ENCODE results near the gene CACNB4.
"Not testable (repeated sequence)": the region's sequence is repeated elsewhere in the genome, so short reads cannot be mapped to it uniquely, and the experiment has no call there.

The CACNB4 gene

DNA sequence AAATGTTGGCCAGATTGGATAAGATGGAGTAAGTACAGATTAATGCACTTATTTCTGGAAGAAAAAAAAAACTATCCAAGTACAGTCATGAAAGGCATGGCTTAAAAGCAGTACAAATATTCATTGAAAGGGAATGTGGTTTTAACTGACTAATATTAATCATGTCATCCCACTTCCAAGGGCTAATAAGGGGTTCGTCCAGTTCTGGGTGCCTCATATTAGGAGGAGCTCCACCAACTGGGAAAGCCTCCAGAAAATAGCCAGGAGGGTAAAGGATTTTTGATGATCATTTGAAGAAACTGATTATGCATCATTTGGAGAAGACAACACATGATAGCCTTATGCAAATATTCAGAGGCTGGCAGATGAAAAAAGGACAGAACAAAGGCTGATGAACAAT is 155.4 kb downstream of the CACNB4 start:
- no peak for DNase-seq (ENCODE audit: low read depth in 2 of 2)

DNA sequence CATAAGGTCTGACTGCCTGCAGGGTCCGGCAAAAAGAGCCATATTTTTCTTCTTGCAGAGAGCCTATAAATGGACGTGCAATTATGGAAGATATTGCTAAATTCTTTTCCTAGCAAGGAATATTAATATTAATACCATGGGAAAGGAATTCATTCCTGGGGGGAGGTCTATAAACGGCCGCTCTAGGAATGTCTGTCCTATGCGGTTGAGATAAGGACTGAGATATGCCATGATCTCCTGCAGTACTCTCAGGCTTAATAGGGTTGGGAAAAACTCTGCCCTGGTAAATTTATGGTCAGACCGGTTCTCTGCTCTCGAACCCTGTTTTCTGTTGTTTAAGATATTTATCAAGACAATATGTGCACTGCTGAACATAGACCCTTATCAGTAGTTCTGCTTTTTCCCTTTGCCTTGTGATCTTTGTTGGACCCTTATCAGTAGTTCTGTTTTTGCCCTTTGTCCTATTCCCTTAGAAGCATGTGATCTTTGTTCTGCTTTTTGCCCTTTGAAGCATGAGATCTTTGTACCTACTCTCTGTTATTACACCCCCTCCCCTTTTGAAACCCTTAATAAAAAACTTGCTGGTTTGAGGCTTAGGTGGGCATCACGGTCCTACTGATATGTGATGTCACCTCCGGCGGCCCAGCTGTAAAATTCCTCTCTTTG is 156.2 kb downstream of the CACNB4 start:
- DNase-seq (ENCODE audit: low read depth in 2 of 2) = not testable (repeated sequence)

DNA sequence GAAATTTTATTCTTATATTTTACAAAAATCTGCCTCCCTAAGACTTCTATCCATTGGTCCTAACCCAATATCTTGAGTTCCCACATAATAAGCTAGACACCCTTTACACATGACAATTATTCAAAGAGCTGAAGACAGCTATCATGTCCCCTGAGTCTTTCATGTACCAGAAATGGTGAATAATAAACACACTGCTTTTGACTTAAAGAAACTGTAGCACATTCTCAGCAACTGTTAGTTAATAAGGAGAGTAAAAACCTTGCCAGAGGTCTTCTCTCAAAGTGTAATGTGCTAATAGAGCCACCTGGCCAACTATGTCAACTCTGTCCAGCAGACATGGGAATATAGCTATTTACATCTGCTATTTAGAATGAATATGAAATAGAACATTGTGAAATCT is 160.9 kb downstream of the CACNB4 start:
- DNase-seq (ENCODE audit: low read depth in 2 of 2) = no peak

DNA sequence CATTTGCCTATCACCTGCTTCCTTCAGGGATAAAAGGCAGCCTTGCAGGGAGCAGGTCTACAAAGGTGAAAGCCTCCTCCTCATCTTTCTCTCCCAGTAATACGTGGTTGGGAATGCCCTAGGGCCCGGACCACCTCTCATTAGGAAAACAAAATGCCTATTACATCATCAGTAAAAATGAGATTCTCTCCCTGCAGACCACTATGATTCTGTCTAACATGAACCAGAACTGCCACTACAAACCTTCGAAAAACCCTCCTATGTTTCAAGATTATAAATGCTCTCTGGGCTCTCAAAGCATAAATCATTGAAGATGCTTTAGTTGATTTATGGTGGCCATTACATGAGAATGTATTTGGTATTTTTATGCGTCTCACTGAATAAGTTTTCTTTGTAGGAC is 162.2 kb downstream of the CACNB4 start:
- no peak for DNase-seq (ENCODE audit: low read depth in 2 of 2)

DNA sequence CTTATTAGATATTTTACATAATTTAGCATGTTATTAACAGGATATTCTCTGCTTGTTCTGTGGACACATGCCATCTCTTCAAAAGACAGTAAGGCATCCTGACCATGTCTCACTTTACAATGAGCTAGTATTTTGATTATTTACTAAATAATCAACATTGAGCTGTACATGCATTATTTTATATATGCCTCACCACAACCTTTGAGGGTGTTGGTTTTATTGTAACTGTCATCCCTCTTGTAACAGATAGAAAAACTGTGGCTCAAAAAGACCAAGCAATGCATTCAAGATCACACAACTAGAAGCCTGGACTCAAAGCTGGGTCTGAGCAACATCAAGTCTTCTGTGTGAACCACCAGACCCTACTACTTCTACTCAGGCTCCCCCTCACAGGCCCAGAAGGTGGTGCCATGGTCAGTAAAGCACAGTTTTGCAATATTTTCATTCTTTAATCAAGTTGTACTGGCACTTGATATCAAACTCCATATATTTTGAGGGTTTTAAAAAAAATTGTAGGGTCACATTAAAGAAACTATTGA is 165.5 kb downstream of the CACNB4 start:
- DNase-seq (ENCODE audit: low read depth in 2 of 2) = no peak

DNA sequence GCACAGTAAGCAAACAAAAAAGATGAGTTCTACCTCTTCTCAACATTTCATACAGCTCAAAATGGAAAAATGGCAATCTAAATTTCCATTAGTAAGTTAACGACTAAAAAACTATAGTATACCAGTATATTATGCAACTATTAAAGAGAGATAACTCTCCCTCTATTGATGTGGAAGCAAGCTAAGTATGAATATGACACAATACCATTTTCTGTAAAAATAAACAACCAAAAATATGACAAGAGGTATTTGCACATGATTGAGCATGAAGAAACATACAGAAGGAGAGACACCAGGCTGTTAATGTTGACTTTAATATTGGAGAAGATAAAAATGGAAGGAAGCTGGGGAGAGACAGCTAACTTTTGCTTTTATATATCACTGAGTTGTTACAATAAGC is 167.1 kb downstream of the CACNB4 start:
- no peak for DNase-seq (ENCODE audit: low read depth in 2 of 2)

DNA sequence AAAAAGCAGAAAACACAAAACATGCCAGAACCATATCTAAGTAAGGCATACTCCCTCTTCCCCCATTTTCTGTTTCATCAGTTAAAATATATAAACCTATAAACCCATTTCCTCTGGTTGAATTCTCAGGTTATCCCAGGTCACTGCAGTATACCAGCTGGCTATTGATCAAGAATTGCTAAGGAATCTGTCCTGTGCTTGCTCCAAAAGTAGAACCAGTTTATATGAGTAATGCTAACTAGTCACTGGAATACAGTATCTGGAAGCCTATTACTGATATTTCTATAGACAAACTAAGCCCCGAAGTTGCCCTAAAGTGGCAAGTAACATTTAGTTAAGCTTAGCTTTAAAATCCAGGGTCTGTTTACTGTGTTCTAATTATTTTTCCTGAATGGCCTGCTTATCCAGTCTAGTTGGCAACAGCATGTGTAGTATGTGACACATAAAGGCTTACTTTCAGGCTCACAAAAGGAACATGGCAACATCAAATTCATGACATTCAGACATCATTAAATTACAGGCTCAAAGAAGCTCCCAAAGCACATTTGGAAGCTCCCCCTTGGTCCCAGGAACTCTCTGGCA is 167.7 kb downstream of the CACNB4 start:
- no peak for DNase-seq (ENCODE audit: low read depth in 2 of 2)

DNA sequence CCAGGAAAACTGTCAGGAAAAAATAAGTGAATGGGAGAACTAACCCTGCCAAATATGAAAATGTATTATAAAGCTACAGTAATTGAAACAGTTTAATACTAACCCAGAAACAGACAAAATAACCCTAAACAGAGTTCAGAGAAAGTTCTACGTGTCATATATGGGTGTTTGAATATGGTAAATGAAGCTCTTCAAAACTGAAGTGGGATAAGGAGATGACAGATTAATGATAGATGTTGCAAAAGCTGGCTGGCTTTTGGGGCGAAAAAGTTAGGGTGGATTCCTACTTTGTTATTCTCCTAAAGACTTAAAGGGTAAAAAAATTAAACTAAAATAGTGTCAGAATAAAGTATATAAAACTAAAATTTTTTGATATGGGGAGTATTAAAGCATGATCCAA is 168.8 kb downstream of the CACNB4 start:
- no peak for DNase-seq (ENCODE audit: low read depth in 2 of 2)

DNA sequence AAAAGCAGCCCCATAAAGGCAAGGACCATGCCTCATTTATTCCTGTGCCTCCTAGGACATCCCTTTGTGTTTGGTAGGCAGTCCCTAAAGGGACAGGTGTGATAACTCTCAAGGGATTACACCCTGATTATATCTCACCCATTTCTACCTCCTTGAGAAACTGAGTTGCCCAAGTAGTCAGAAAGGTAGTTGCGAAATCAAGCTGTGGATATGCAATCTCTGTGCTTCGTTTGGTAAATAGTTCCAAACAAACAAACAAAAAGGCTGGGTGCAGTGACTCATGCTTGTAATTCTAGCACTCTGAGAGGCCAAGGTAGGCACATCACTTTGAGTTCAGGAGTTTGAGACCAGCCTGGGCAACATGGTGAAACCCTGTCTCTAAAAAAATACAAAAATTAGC is 170.5 kb downstream of the CACNB4 start:
- DNase-seq (ENCODE audit: low read depth in 2 of 2) = no peak

DNA sequence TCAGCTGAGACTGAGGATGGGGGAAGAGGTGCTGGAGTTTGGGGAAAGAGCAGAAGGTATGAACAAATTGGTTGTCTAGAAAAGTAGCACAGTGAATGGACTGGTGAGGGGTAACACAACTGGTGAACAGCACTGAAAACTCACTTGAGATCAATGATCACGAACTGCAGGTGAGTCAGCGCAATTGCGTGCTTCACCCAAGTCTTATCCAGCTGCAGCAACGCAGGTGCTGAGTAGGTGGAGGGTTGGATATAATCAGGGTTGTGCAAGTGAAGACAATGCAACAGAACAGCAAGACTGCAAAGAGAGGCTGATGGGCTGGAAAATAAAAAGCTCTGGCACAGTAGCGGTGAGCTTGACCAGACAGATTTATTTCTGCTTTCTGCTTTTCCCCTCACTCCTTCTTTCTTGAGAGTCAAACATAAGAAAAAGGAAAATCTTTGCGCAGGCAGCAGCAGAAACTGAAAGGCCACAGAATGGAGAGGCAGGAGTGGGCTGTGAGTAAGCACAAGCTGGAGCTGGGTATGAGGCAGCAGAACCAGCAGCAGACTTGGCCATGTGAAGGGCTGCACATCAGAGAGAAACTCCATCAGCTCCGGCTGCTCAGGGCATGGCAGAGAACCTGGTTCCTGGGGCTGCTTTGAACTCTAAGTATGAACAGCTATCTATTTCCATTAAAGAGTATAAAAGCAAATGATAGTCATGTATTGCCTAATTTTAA is 171.2 kb downstream of the CACNB4 start:
- DNase-seq (ENCODE audit: low read depth in 2 of 2) = no peak

DNA sequence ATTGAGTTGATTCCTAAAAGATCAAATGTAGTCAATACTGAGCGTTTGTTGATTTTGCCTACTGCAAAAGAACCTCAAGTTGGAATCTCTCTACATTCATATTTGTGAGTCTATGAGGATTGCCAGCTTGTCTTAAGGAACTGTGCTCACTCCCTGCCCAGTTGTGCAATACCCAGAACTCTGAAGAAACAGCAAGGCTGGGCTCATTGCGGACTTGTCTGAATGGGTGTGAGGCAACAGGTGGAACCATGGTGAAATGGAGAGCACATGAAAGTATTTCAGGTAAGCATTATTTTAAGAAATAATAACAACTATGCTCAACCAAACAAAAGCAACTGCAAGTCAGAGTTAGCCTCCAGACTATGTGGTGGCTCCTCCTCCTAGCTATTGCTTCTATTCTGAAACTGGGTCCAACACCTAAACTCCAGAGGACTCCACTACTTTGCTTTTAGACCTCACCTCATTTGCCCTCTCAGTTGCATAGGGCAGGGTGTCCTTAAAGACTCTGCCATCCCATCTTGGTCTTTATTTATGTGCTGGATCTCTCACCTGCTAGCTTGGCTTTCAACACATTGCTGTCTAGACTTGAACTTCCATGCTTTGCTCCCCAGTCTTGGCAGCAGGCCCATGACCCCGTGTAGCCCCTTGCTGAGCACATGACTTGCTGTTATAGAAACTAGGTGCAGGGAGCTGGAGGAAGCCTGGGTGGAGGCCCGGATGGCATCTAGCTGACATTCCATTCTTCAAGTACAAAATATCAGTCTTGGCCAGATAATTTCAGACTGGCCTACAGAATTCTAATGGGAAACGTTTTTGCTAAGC is 175.8 kb downstream of the CACNB4 start:
- DNase-seq (ENCODE audit: low read depth in 2 of 2) = no peak

DNA sequence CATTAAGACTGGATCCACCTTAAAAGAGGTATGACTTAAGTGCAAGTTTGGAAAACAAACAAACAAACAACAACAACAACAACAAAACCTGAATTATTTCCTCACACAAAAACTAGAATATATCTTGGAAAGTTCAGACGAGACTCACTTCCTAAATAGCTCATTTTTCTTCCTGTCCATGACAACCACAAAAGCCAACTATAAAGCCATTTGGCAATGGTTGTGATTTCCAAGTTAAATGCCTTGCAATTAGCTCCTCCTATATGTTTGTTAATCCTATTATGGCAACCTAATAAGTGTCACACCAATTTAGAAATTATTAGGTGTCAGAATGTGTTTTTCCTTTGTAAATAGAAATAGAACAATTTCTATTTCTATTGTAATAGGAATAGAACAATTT is 179.1 kb downstream of the CACNB4 start:
- DNase-seq (ENCODE audit: low read depth in 2 of 2) = no peak

DNA sequence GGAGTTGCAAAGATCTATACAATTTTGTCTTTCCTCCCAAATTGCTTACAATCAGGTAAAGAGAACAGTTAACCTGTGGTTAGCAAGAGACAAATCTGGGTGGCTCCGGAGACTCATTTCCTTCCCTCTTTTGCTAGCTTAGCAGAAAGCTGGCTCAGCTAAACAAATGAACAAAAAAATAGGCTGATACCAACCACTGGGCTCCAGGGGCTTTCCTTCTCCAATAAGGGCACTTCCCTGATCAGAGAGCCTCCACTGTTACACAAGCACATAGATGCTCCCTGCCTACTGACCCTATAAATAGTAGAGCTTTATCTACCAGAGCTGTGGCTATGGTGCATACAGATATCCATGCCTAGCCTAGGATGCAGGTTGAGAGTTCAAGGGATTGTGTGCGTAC is 180.5 kb downstream of the CACNB4 start:
- DNase-seq (ENCODE audit: low read depth in 2 of 2) = no peak

DNA sequence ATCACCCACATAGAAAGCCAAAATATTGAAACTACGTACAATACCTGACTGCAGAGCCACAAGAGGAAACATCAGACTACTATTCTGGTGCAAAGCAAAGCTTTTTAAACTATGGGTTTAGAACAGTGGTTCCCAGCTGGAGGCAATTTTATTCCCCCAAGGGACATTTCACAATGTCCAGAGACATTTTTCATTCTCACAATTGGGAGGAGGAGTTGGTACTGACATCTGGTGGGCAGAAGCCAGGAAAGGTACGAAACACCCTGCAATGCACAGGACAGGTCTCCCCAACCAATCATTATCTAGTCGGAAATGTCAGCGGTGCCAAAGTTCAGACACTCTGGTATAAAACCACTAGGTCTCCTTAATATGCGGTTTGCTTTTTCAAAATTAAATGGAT is 182.2 kb downstream of the CACNB4 start:
- no peak for DNase-seq (ENCODE audit: low read depth in 2 of 2)

DNA sequence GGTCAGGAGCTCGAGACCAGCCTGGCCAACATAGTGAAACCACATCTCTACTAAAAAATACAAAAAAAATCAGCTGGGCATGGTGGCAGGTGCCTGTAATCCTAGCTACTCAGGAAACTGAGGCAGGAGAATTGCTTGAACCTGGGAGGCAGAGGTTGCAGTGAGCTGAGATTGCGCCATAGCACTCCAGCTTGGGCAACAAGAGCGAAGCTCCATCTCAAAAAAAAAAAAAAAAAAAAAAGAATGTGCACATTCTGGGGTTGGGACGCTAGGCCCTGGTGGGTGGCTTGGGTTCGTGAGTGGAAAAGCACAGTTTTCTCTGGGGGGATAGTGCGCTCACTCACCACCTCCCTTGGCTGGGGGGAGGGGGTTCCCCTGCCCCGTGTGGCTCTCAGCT is 183.2 kb downstream of the CACNB4 start:
- not testable (repeated sequence) for DNase-seq (ENCODE audit: low read depth in 2 of 2)

DNA sequence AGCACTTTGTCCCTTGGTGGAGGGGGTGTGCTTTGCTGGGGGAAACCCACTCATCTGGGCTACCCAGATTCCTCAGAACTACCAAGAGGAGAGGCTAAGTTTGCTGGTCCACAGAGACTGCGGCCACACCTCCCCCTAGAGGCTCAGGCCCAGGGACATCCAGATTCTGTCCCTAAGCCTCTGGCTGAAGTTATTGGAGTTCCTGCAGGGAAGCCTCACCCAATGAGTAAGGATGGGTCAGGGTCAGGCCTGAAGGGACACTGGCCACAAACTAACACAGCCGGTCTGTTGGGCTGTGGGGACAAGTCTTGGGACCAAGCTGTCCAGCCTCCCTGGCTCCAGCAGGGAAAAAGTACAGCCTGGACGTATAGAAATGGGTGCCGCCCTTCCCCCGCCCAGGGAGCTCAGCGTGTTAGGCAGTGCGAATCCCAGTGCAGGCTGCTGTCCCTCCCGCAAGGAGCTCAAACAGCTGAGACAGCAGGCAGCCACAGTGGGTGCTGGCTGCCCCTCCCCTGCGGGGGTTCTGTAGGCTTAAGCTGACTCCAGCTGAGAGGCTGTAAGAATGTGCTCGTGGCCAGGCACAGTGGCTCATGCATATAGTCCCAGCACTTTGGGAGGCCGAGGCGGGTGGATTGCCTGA is 183.7 kb downstream of the CACNB4 start:
- DNase-seq (ENCODE audit: low read depth in 2 of 2) = no peak

DNA sequence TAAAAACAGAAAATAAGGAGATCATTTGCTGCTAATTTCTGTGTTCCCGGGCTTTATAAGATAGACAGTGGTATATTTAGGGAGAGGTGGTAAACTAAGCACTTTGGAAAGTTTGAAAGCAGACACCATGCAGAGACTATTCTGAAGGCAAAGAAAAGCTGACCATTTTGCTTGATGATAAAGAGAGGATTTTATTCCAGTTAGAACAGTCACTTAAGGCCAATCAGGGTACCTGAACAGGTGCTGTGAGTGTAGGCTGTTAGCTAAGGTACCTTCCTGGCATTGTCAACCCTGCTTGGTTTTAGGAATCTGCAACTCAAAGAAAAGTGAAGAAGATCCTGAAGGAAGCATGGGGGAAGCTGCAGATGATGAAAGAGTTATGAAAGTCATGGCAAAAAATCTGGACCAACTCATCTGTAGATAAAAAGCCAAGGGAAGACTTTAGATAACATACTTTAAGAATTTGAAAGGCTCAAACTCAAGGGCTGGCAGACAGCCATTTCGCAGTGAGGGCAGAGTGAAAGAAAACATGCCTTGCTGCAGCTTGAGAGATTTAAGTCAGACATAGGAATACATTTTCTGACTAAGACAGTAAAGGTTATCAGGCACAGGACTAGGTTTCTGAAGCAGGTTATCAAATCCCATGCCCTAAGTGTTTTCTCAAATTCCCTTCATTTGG is 190.5 kb downstream of the CACNB4 start:
- no peak for DNase-seq (ENCODE audit: low read depth in 2 of 2)

DNA sequence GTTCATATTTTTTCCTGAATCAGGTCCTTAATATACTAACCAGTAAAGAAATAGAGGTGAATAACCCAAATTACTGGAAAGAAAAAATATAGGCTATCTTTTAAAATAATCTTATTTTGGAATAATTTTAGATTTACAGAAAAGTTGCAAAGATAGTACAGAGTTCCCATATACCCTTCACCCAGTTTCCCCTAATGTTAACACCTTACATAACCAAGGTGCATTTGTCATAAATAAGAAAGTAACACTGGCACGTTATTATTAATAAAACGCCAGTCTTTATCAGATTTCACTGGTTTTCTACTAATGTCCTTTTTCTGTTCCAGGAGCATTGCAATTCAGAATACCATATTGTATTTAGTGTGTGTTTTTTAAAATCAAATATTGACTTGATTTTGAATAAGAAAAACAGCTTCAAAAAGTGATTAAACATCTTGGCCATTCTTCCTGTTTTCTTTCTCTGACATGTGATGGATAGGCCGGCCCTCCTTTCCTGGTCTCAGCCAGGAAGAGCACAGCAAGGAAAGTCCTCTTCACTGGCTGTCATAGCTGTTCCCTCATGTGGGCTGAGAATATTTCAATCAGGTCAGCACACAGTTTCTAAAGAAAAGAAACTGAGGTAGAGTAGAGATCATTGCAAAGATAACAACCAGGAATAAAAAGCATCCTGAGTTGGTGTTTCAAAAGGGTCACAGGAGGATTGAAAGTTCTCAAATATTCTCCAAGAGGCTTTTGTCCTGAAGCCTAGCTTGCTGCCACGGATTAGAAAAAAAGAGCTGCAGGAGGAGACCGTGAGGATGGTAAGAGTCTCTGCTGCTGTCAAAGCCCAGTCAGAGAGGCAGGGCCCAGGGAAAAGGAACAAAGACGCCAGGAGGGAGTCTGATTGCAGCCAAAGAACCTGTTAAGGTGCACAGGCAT is 191.3 kb downstream of the CACNB4 start:
- no peak for DNase-seq (ENCODE audit: low read depth in 2 of 2)

DNA sequence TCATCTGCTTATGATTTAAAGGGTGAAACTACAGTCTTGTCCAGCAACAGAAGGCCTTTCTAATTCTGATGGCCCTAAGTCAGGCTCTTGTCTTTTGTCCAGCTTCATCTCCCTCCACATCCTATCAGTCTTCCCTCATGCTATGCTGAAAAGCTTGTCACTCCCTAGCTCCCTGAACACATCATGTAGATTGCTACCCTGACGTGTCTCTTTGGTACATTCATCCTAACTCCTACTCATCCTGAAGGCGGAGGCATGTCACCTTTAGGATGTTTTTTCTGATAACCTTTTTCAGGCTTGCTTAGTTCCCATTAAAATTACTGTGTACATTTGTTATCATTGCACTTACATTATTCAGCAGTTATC is 192.2 kb downstream of the CACNB4 start:
- DNase-seq (ENCODE audit: low read depth in 2 of 2) = no peak

DNA sequence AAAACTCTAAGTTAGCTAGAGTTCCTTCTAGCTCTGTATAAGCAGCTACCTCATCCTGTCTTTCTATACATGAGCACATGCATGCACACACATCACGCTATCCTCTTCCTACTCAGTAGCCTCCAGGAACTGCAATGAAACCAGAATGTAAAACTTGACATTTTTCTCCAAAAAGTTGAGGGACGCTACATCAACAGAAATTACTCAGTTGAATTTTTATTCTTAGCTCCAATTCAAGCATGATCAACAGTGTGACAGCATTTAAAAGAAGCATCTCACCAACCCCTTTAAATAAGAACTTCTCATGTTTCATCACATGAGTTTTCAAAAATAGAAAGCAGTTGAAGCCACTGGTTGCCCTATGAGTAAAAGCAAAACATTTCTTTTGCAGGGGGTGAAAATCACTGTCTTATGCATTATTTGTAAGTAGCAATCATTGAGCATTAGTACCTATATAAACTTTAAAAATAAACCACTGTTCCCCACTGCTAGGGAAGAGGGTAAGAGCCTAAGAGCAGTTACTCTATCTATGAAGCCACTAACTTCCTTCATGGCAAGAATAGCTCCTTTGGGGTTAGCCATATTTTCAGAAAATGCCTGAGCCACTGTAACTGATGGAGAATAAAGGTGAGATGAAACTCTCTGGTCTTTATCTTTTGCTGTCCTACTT is 192.7 kb downstream of the CACNB4 start:
- DNase-seq (ENCODE audit: low read depth in 2 of 2) = no peak
